Sigmoid colon (tissue), 7 donors: Measurements from ENCODE around the gene TMOD2. TPM values are rescaled to one million over a fixed set of nuclear protein-coding genes. Genes with fewer than 3 reads are reported as not detected.

ENCODE experiments used
- DNase-seq: peaks from one replicate; pipeline ENCODE4 v3.0.0-alpha.2; 2019
- H3K27ac ChIP-seq, 4 donors: fragments of 200-600 bp; sonication (generic); one replicate each; pipeline ENCODE4 v1.5.1; 2016 to 2019; ENCODE audit warnings: mild to moderate bottlenecking in 1 of 4
- H3K27me3 ChIP-seq, 3 donors: fragments of 200-600 bp; sonication (generic); one replicate each; pipeline ENCODE4 v1.5.1; 2019; ENCODE audit warnings: mild to moderate bottlenecking in 1 of 3
- H3K36me3 ChIP-seq, 4 donors: fragments of 200-600 bp; sonication (generic); one replicate each; pipeline ENCODE4 v1.5.1; 2016 to 2019
- H3K4me1 ChIP-seq, 4 donors: fragments of 200-600 bp; sonication (generic); one replicate each; pipeline ENCODE4 v1.5.1; 2017 to 2019
- H3K4me3 ChIP-seq, 4 donors: fragments of 200-600 bp; sonication (generic); one replicate each; pipeline ENCODE4 v1.5.1; 2017 to 2019; ENCODE audit warnings: mild to moderate bottlenecking in 2 of 4, moderate library complexity in 1 of 4
- H3K9me3 ChIP-seq, 4 donors: fragments of 200-600 bp in 3 of 4; sonication (generic) in 3 of 4; one replicate each; pipeline versions ENCODE4 v1.5.1 to v1.6.1; 2013 to 2019
- CTCF ChIP-seq, 4 experiments: fragments of 450-650 bp in 3 of 4; fragments of 200-600 bp in 1 of 4; IDR thresholded peaks; one replicate each; pipeline ENCODE4 v1.5.1; 2016 to 2019; ENCODE audit warnings: antibody characterized with exemption in 4 of 4, mild to moderate bottlenecking in 3 of 4, moderate library complexity in 2 of 4
- EP300 ChIP-seq, 4 donors: sonication (generic); formaldehyde crosslinking; IDR thresholded peaks; one replicate each; pipeline ENCODE4 v1.6.1; 2017; ENCODE audit warnings: antibody characterized with exemption in 4 of 4
- POLR2A ChIP-seq, 2 donors: fragments of 450-650 bp; IDR thresholded peaks; one replicate each; pipeline ENCODE4 v1.6.1; 2016; ENCODE audit warnings: antibody characterized with exemption in 2 of 2, mild to moderate bottlenecking in 2 of 2, moderate library complexity in 2 of 2
- POLR2AphosphoS5 ChIP-seq, 4 donors: sonication (generic); formaldehyde crosslinking; IDR thresholded peaks; one replicate each; pipeline ENCODE4 v1.6.1; 2017; ENCODE audit warnings: antibody characterized with exemption in 4 of 4
- WGBS, 2 donors: extraction: QIAGEN DNeasy Blood & Tissue Kit; methylation state at CpG; one replicate each; pipeline ENCODE4 v1.1.7; 2013; 5-methylcytosine and 5-hydroxymethylcytosine counted together
- intact Hi-C: fragments of 100-400 bp; cut with DNase I; formaldehyde crosslinking; loops from one replicate; pipeline ENCODE4 v1.15.1; 2023
- polyA plus RNA-seq, 3 donors: library from polyadenylated mRNA; stranded (reverse); fragments of 200-250 nt; gene quantifications; one replicate each; pipeline ENCODE4 v1.2.3, GENCODE V29; 2013
- total RNA-seq, 4 donors: library from RNA; depleted of rRNA; stranded (reverse); fragments of >200 nt; gene quantifications; one replicate each; pipeline ENCODE4 v1.1.0, GENCODE V29; 2016
- donor health status: healthy with polysubstance abuse.
- donor health status: Bipolar disorder and iron deficiency.
- donor health status: healthy.

Gene TMOD2
- total and polyA plus RNA-seq, 7 donors, result 1.4 to 32.5 (median 18.1) TPM

GRCh38 chr15:51709031-51709430 lies 42.4 kb upstream of the TMOD2 start:
- peaks cover 0 to 29% (median 14%) of the 10 kb centered on the region in 4 donors for H3K4me1 ChIP-seq
- TF ChIP-seq EP300 (IDR thresholded peaks at IDR 0.05), result no peak
- TF ChIP-seq POLR2AphosphoS5 (IDR thresholded peaks at IDR 0.05), result no peak
- no peak for TF ChIP-seq CTCF (IDR thresholded peaks at IDR 0.05)
- TF ChIP-seq POLR2A (IDR thresholded peaks at IDR 0.05), result no peak
- no peak for DNase-seq
- intact Hi-C loops, result no loop called here
- no peaks in the 10 kb centered on the region for H3K36me3 ChIP-seq
- H3K27me3 ChIP-seq, result no peaks in the 10 kb centered on the region
- no peak overlapping the region for H3K4me3 ChIP-seq
- peak overlapping the region in 3 of 4 donors; percentile 53 to 71 (median 66) for H3K27ac ChIP-seq
- 82 to 90% methylated on average over 5 of the region's 5 CpGs for WGBS, 2 donors
- H3K9me3 ChIP-seq, result no peaks in the 10 kb centered on the region

GRCh38 chr15:51714162-51714561 lies 37.2 kb upstream of the TMOD2 start:
- H3K27me3 ChIP-seq, result no peaks in the 10 kb centered on the region
- no peak for TF ChIP-seq POLR2AphosphoS5 (IDR thresholded peaks at IDR 0.05)
- no peak for DNase-seq
- no peaks in the 10 kb centered on the region for H3K9me3 ChIP-seq
- no peak overlapping the region for H3K27ac ChIP-seq
- intact Hi-C loops, result no loop called here
- H3K4me1 ChIP-seq, result no peaks in the 10 kb centered on the region
- no peak overlapping the region for H3K4me3 ChIP-seq
- H3K36me3 ChIP-seq, result no peaks in the 10 kb centered on the region
- 89 to 96% methylated on average over 1 of the region's 1 CpG for WGBS, 2 donors

DNA sequence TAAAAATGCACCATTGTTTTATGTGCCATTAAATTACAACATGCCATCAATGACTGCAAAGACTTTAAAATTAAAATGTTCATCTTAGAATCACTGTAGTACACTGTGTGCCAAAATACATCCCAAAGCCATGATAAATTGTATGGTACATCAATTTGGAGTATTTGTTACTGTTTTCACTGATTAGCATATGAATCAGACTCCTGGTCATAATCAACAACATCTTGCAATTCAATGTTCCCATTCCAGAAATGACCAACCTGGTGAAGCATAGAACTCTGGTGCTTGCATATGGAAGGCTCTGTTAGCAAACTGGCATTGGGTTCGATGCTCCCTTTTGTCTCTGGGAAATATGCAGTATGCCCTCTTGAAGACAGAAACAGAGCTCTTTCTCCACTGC lies 36.5 kb upstream of the TMOD2 start:
- Histone ChIP-seq H3K4me1 (no peaks in the 10 kb centered on the region), H3K9me3 (no peaks in the 10 kb centered on the region), H3K36me3 (no peaks in the 10 kb centered on the region), H3K4me3 (no peak overlapping the region), H3K27me3 (no peaks in the 10 kb centered on the region), H3K27ac (no peak overlapping the region)
- intact Hi-C loops, result no loop called here
- DNase-seq, result no peak
- 90 to 96% methylated on average over 1 of the region's 1 CpG for WGBS, 2 donors
- TF ChIP-seq CTCF (IDR thresholded peaks at IDR 0.05), result no peak
- no peak for TF ChIP-seq EP300 (IDR thresholded peaks at IDR 0.05)
- TF ChIP-seq POLR2A (IDR thresholded peaks at IDR 0.05), result no peak
- TF ChIP-seq POLR2AphosphoS5 (IDR thresholded peaks at IDR 0.05), result no peak

- H3K27ac ChIP-seq, result no peak overlapping the region
- peaks cover 0 to 13% (median 0%) of the 10 kb centered on the region in 4 donors for H3K4me1 ChIP-seq
- intact Hi-C loops, result no loop called here
- H3K9me3 ChIP-seq, result no peaks in the 10 kb centered on the region
- no peak for DNase-seq
- no peaks in the 10 kb centered on the region for H3K27me3 ChIP-seq
- TF ChIP-seq CTCF (IDR thresholded peaks at IDR 0.05) (no peak), POLR2AphosphoS5 (IDR thresholded peaks at IDR 0.05) (no peak), EP300 (IDR thresholded peaks at IDR 0.05) (no peak), POLR2A (IDR thresholded peaks at IDR 0.05) (no peak)
- peaks cover 0 to 12% (median 0%) of the 10 kb centered on the region in 4 donors for H3K36me3 ChIP-seq
- 44 to 66% methylated on average over 4 of the region's 4 CpGs for WGBS, 2 donors
- no peak overlapping the region for H3K4me3 ChIP-seq
Observed at GRCh38 chr15:51718219-51718618, 33.2 kb upstream of the TMOD2 start.

DNA sequence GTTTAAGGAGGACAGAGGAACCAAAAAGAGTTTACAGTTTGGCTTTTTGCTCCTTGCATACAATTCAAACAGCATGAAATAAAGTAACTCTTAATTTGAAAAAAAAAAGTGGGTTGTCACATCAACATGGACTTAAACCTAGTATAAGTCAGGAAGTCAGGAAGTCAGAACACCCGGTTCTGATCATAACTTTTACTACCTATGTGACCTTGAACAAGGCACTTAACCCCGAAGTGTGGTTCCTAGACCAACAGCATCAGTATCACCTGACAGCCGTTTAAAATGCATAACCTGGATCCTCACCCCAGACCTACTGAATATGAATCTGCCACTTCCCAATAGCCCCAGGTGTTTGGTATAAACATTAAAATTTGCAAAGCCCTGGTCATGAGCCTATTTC lies 32.7 kb upstream of the TMOD2 start:
- 18 to 52% methylated on average over 3 of the region's 3 CpGs for WGBS, 2 donors
- no peak overlapping the region for H3K27ac ChIP-seq
- intact Hi-C loops, result no loop called here

More for the DNA sequence above, 32.7 kb upstream of the TMOD2 start:
- no peak for DNase-seq
- Histone ChIP-seq H3K27me3 (no peaks in the 10 kb centered on the region), H3K36me3 (peaks cover 0 to 12% (median 0%) of the 10 kb centered on the region in 4 donors), H3K9me3 (no peaks in the 10 kb centered on the region), H3K4me3 (no peak overlapping the region), H3K4me1 (peaks cover 0 to 18% (median 0%) of the 10 kb centered on the region in 4 donors)
- no peak for TF ChIP-seq POLR2A (IDR thresholded peaks at IDR 0.05)
- TF ChIP-seq CTCF (IDR thresholded peaks at IDR 0.05), result no peak
- TF ChIP-seq POLR2AphosphoS5 (IDR thresholded peaks at IDR 0.05), result no peak
- TF ChIP-seq EP300 (IDR thresholded peaks at IDR 0.05), result no peak
